HPDE6-E6E7 (cell line): Measurements from ENCODE around the gene KRTAP5-6.
"Not testable (repeated sequence)": the region's sequence is repeated elsewhere in the genome, so short reads cannot be mapped to it uniquely, and the experiment has no call there.

Source experiments
- DNase-seq: peaks from one replicate; pipeline ENCODE4 v3.0.0; 2011; ENCODE audit warnings: missing footprints; ENCODE audit errors: extremely low spot score

Gene KRTAP5-6

GRCh38 chr11:1661454-1662269 lies 35.3 kb upstream of the KRTAP5-6 start:
- not testable (repeated sequence) for DNase-seq

GRCh38 chr11:1662699-1663283 lies 34.2 kb upstream of the KRTAP5-6 start:
- not testable (repeated sequence) for DNase-seq

GRCh38 chr11:1665313-1665712 lies 31.7 kb upstream of the KRTAP5-6 start:
- no peak for DNase-seq

GRCh38 chr11:1667121-1667850 lies 29.7 kb upstream of the KRTAP5-6 start:
- no peak for DNase-seq

GRCh38 chr11:1667906-1668305 lies 29.1 kb upstream of the KRTAP5-6 start:
- no peak for DNase-seq

- DNase-seq, result no peak
Observed at GRCh38 chr11:1668911-1669473, 28.0 kb upstream of the KRTAP5-6 start.

- DNase-seq, result no peak
Observed at GRCh38 chr11:1669546-1670218, 27.3 kb upstream of the KRTAP5-6 start.

- DNase-seq, result not testable (repeated sequence)
Observed at GRCh38 chr11:1670457-1670856, 26.5 kb upstream of the KRTAP5-6 start.

- DNase-seq, result no peak
Observed at GRCh38 chr11:1670905-1671371, 26.1 kb upstream of the KRTAP5-6 start.

- DNase-seq, result no peak
Observed at GRCh38 chr11:1671658-1672057, 25.3 kb upstream of the KRTAP5-6 start.

- no peak for DNase-seq
Observed at GRCh38 chr11:1672613-1673350, 24.2 kb upstream of the KRTAP5-6 start.

- DNase-seq, result no peak
Observed at GRCh38 chr11:1673446-1674172, 23.4 kb upstream of the KRTAP5-6 start.

- DNase-seq, result no peak
Observed at GRCh38 chr11:1674173-1675131, 22.5 kb upstream of the KRTAP5-6 start.

GRCh38 chr11:1675536-1676228 lies 21.3 kb upstream of the KRTAP5-6 start:
- DNase-seq, result no peak

- no peak for DNase-seq
Observed at GRCh38 chr11:1676229-1676740, 20.7 kb upstream of the KRTAP5-6 start.

GRCh38 chr11:1679881-1680280 lies 17.1 kb upstream of the KRTAP5-6 start:
- no peak for DNase-seq

- DNase-seq, result no peak
Observed at GRCh38 chr11:1682225-1682905, 14.6 kb upstream of the KRTAP5-6 start.

GRCh38 chr11:1683216-1683615 lies 13.8 kb upstream of the KRTAP5-6 start:
- not testable (repeated sequence) for DNase-seq
